NCI-H2029 (cell line): ENCODE measurements around the gene PLCH1.

Experiments used
- DNase-seq: peaks from one replicate; lab custom pipeline; 2025; lab: John Stamatoyannopoulos, UW

The PLCH1 gene

DNA sequence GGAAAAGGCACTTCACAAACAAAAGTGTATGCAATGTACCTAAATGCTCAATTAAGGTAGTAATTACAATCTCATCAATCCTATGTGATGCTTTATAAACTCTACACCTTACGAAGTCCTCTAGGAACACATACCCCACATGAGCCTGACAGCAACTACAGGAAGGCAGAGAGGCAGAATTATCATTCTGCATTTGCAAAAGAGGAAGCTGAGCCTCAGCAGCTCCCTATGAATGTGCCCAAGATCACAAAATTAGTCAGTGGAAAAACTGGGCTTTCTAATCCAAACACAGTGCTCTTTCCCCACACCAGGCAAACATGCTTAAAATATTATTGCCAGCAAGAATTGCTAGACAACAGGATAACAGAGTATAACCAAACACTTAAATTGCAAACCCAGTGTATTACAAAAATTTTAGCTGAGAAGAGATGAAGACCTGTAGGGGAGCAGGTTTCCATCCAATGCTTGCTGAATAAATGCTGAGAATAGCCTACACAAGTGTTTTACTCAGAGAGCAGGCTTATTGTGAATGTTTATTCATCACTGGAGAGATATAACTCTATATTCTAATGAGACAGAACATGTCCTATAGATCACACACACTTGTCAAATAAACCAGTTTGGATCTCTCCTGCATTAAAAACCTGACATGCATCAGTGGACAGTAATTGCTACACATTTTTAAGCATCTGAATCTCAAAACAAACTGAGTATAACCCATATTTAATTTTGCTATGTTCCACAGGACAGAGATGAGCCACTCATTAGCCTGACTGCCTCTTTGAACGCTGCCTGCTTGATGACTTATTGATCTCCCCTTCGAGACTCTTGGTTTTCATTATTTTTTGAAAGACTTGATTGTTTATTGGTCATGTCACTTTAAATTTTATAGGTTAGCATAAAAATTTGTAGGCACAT, 62.2 kb downstream of the PLCH1 start:
- DNase-seq: no peak

DNA sequence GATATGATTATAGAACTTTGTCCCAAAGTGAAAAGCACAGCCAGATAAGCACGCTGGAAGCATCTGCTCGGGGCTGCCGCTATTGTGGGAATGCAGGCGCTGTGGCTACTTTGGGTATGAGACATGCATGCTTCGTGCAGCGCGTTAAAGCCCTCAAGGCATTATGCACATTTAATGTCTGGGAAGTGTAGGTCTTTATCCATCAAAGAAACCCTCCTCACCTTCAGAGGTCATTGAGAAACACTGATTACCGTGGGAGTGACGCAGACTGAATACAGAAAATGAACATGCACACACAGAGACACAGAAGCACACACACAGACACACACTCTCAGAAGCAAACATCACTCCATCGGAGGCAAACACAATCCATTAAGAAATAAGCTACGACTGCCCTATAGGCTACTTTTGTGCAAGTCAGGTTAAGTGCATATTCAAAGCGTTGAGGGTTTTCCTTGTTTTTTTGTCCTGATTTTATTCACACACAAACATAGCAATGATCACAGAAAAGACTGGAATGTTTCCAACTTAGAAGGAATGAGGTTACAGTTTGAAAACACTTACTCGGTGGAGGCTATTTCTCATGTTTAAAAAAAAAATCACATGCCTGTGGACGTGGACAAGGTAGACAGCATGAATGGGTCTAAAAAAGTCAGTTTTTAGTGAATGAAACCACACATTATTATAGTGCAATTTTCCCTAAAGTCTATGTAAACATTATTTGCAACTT, 68.5 kb downstream of the PLCH1 start:
- peak; percentile 7 for DNase-seq

GRCh38 chr3:155675094-155675493, 69.8 kb downstream of the PLCH1 start:
- no peak for DNase-seq

- no peak for DNase-seq
Observed at GRCh38 chr3:155673421-155673820, 71.5 kb downstream of the PLCH1 start.

GRCh38 chr3:155670335-155670734, 74.5 kb downstream of the PLCH1 start:
- DNase-seq: no peak

GRCh38 chr3:155667988-155668387, 76.9 kb downstream of the PLCH1 start:
- DNase-seq: no peak

DNA sequence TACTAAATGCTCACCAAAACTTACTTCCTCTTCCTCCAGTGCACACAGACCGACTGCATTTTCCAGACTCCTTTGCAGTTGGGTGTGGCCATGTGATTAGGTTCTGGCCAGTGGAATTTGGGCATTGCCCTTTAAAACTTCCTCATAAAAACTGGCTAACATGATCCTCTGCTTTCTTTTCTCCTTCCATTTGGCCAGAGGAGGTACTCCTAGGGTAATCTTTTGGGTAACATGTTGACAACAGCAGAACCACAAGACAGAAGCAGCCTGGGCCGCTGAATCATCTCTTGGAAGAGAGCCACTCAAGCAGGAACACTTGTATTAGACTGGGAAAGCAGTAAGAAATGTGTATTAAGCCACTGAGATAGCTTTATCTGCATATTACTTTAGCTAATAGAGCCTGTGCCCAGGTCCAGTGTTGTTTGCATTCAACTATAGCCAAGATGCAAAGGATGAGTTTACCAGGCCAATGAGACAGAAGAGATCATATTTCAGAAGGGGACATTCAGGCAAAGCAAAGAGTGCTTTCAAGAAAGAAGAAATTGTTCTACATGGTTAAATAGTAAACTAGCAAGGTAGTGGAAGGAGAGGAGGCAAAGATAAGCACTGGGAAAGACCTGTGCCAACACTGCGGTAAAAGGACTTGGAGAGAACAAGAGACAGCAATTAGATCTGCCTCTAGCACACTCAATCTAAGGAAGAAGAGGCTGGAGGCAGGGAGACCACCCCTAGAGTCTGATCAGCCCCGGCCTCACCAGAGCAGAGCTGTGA, 79.8 kb downstream of the PLCH1 start:
- DNase-seq: no peak

DNA sequence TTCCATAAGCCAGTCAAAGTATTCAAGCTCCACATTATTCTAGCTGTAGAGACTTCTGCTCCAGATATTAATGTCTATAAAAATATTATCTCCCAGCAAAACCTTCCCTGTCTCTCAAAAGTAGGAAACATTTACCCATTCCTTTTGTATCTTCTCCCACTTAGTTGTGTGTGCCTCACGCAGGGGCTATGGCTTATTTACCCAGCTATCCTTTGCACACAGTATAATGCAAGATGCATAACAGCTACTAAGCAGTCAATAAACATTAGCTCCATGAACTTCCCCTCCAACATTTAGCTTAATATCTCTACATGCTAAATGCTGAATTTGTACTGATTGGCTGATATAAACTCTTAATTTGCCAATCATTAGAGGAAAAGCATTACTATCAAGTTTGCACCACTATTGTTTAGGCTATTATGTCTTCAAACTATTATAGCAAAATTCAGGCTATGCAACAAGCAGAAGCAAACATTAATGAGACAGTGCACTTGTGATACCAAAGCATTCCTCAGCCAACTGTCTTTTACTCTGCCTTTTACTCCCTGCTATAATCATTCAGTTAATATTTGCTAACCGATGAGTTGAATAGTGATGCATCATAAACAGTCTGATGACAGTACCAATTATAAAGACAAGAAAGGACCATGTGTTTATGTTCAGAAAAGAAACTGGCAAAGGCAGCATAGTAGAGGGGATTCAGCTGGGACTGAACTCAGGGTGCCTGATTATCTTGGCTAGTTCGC, 81.2 kb downstream of the PLCH1 start:
- DNase-seq: no peak

DNA sequence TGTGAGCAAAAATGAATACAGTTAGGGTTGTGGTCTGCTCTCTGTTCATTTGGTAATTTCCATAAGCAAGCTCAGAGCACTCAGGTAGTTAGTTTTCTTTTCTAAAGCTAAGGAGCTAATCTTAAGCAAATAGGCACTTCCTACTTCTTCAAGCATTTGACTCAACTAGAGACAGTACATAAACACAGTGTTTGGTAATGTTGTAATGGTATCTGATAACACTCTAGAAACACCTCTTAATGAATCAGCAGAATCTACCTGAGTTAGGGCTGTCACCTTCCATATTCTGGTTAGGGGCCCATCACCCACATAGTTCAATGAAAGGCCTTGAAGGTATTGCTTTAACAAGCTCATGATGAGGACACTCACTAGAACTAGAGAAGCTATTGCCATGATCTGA, 83.1 kb downstream of the PLCH1 start:
- no peak for DNase-seq

DNA sequence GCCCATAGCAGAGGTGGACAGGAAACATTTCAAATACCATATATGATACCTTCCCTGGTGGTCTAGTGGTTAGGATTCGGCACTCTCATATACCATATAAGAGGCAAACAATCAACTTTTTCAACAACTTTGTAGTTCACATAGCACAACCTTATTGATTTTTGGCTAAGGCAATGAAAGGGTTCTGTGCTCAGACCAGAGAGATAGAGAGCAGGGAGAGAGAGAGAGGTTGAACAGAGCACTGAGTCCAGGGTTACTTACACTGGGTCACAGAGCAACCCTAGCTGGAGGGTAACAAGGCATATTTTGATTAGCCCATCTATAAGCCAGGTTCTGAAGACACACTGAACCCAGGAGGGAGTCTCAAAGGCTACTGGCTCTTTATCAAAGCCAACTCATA, 83.8 kb downstream of the PLCH1 start:
- DNase-seq: no peak

DNA sequence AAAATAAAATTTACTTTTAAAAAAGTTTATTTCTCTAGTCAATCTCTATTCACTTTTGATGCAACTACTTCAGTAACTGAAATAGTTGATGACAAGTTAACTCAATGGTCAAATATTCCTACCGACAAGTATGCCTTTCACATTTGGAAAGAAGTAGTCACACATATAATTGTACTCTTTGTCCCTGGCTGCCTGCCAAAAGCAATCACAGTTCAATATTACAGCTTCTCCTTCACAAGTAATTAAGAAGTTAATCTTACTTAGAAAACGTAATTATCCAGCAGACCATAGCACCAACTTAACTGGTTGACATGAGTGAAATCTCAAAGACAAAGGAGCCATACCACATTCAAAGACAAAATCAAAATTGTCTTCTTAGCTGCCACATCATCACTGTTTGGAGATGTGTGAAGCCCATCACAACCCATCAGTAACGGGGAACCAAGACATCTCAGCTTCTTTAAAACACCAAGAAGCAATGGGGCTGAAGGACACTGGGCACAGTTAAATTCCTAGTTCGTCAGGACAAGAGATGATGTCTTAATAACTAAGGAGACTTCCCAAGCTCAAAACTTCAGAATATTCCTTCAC, 86.1 kb downstream of the PLCH1 start:
- DNase-seq: no peak

DNA sequence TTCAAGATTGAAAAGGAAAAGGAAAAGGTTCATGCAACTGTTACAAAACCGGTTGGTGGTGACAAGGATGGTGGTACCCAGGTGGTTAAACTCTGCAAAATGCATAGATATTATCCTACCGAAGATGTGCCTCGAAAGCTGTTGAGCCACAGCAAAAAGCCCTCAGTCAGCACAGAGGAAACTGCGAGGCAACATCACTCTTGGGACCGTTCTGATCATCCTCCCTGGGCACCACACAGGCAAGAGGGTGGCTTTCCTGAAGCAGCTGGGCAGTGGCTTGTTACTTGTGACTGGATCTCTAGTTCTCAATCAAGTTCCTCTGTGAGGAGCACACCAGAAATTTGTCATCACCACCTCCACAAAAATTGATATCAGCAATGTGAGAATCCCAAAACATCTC, 86.9 kb downstream of the PLCH1 start:
- no peak for DNase-seq

DNA sequence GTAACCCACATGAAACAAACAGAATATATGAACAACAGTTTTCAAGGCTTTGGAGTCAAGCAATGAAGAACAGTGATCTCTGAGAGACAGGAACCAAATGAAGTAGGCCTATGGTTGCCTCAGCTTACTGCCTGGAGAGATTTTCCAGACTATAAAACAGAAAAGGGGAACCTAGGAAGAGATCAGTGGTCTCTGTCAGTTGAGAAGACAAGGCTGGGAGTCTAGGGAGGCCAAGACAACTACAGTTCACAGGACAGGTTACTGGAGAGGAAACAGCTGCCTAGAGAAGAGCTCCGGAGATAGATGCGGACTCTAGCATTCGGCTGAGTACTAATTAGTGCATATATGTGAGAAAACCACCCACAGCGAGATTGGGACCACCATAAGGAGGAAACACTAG, 87.7 kb downstream of the PLCH1 start:
- DNase-seq: no peak

DNA sequence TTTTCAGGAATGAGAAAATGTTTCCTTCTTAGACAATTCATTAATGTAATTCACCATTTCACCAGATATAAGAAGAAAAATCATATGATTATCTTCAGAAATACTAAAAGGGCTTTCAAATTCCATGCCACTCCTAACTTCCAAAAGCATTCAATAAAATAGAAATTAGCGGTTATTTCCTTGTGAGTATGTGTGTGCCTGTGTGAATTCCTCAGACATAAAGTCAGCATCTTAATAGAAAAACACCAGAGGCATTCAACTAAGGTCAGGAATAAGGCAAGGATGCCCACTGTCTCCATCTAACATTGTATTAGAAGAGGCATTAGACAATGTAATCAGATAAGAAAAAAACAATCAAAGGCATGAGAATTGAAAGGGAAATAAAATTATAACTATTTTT, 88.4 kb downstream of the PLCH1 start:
- no peak for DNase-seq

GRCh38 chr3:155651489-155652218, 93.2 kb downstream of the PLCH1 start:
- DNase-seq: no peak

- no peak for DNase-seq
Observed at GRCh38 chr3:155648013-155648591, 96.8 kb downstream of the PLCH1 start.

DNA sequence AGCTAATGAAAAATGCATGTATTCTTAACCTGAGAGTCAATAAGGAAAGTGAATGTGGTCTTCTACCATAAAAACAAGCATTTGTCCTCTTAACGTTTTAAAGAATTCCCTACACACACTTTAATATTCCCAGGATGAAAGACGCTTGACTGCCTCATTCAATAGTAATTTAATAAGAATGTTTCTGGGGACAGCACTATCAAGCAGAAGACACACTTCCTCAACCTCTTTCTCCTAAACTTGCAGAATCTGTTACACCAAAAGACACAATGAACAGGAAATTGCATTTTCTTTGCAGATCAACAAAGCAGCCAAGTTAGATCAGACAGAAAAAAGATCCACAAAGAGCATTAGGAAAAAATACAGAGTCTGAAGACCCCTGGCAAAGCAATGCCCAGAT, 97.7 kb downstream of the PLCH1 start:
- DNase-seq: no peak

- no peak for DNase-seq
Observed at GRCh38 chr3:155646669-155647068, 98.2 kb downstream of the PLCH1 start.

- no peak for DNase-seq
Observed at GRCh38 chr3:155646128-155646527, 98.7 kb downstream of the PLCH1 start.

DNA sequence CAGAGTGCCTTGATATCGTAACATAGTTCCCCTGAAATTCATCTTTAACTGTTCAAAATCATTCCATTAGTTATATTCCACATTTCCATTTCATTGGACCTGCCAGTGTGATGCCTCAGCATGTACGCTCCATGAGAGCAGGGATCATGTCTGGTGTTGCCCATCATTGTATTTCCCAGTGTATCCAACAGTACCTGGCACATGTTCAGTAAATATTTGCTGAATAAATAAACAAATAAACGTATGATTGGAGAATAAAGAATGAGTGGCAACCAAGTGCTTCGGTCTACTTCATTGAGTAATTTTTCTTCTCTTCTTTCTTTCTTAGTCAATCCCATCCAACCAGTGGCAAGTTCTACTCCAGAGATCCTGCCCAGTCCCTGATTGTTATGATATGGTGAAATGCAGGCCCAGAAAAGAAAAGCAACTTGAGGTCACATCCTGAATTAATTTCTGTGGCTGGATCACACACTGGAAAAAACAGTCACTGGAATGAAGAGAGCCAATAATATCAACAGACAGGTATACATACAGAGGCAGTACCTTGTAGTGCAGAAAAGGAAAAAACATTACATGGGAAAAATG, 101.2 kb downstream of the PLCH1 start:
- DNase-seq: peak; percentile 27
